Sigmoid colon (tissue), 7 donors: ENCODE measurements around the gene MAPT. TPM values are rescaled to one million over a fixed set of nuclear protein-coding genes. Genes with fewer than 3 reads are reported as not detected.

Experiments
- DNase-seq: peaks from one replicate; pipeline ENCODE4 v3.0.0-alpha.2; 2019
- H3K27ac ChIP-seq, 4 donors: fragments of 200-600 bp; sonication (generic); one replicate each; pipeline ENCODE4 v1.5.1; 2016 to 2019; ENCODE audit warnings: mild to moderate bottlenecking in 1 of 4
- H3K27me3 ChIP-seq, 3 donors: fragments of 200-600 bp; sonication (generic); one replicate each; pipeline ENCODE4 v1.5.1; 2019; ENCODE audit warnings: mild to moderate bottlenecking in 1 of 3
- H3K36me3 ChIP-seq, 4 donors: fragments of 200-600 bp; sonication (generic); one replicate each; pipeline ENCODE4 v1.5.1; 2016 to 2019
- H3K4me1 ChIP-seq, 4 donors: fragments of 200-600 bp; sonication (generic); one replicate each; pipeline ENCODE4 v1.5.1; 2017 to 2019
- H3K4me3 ChIP-seq, 4 donors: fragments of 200-600 bp; sonication (generic); one replicate each; pipeline ENCODE4 v1.5.1; 2017 to 2019; ENCODE audit warnings: mild to moderate bottlenecking in 2 of 4, moderate library complexity in 1 of 4
- H3K9me3 ChIP-seq, 4 donors: fragments of 200-600 bp in 3 of 4; sonication (generic) in 3 of 4; one replicate each; pipeline versions ENCODE4 v1.5.1 to v1.6.1; 2013 to 2019
- EP300 ChIP-seq, 4 donors: sonication (generic); formaldehyde crosslinking; IDR thresholded peaks; one replicate each; pipeline ENCODE4 v1.6.1; 2017; ENCODE audit warnings: antibody characterized with exemption in 4 of 4
- POLR2A ChIP-seq, 2 donors: fragments of 450-650 bp; IDR thresholded peaks; one replicate each; pipeline ENCODE4 v1.6.1; 2016; ENCODE audit warnings: antibody characterized with exemption in 2 of 2, mild to moderate bottlenecking in 2 of 2, moderate library complexity in 2 of 2
- POLR2AphosphoS5 ChIP-seq, 4 donors: sonication (generic); formaldehyde crosslinking; IDR thresholded peaks; one replicate each; pipeline ENCODE4 v1.6.1; 2017; ENCODE audit warnings: antibody characterized with exemption in 4 of 4
- WGBS, 2 donors: extraction: QIAGEN DNeasy Blood & Tissue Kit; methylation state at CpG; one replicate each; pipeline ENCODE4 v1.1.7; 2013; 5-methylcytosine and 5-hydroxymethylcytosine counted together
- intact Hi-C: fragments of 100-400 bp; cut with DNase I; formaldehyde crosslinking; loops from one replicate; pipeline ENCODE4 v1.15.1; 2023
- polyA plus RNA-seq, 3 donors: library from polyadenylated mRNA; stranded (reverse); fragments of 200-250 nt; gene quantifications; one replicate each; pipeline ENCODE4 v1.2.3, GENCODE V29; 2013
- total RNA-seq, 4 donors: library from RNA; depleted of rRNA; stranded (reverse); fragments of >200 nt; gene quantifications; one replicate each; pipeline ENCODE4 v1.1.0, GENCODE V29; 2016
- TF ChIP-seq, protein P1 (sequence below), 4 experiments: fragments of 450-650 bp in 3 of 4; fragments of 200-600 bp in 1 of 4; IDR thresholded peaks; one replicate each; pipeline ENCODE4 v1.5.1; 2016 to 2019; ENCODE audit warnings: antibody characterized with exemption in 4 of 4, mild to moderate bottlenecking in 3 of 4, moderate library complexity in 2 of 4
- donor health status: healthy with polysubstance abuse.
- donor health status: Bipolar disorder and iron deficiency.
- donor health status: healthy.

Gene MAPT
- total and polyA plus RNA-seq, 7 donors = 0.60 to 20.5 (median 10.9) TPM; not detected in 1

DNA sequence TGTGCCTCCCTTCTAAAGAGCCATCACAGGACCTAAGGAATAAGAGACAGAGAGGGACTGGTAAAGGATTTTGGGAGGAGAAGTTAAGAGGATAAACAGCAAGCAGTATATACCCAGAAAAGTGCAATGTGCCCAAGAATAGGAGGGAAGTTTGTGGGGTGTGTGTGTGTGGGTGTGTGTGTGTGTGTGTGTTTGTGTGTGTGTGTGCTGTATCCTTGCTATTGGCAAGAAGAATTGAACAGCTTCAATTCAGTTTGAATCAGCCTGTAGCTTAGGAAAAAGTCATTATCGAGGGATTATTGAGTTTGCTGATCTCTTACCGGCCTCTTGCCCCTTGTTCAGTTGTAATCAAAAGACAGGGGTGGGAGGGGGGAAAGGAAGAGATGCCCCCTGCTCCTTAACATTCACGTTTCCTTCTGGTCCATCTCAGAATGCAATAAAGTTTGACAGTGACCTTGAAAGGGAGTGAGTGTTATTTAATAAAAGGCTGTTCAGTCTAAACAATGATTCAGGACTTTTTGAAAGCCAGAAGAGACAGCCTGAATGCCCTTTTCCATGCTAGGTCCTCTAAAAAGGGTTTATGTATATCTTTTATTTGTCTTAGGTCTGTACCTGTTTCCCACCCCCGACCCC is 23.9 kb upstream of the MAPT start:
- H3K27me3 ChIP-seq = no peaks in the 10 kb centered on the region
- 28 to 49% methylated on average over 4 of the region's 4 CpGs for WGBS, 2 donors
- intact Hi-C loops = no loop called here
- no peaks in the 10 kb centered on the region for H3K9me3 ChIP-seq
- no peaks in the 10 kb centered on the region for H3K36me3 ChIP-seq
- DNase-seq = no peak
- H3K27ac ChIP-seq = peak overlapping the region in 1 of 4 donors; percentile 39
- no peak overlapping the region for H3K4me3 ChIP-seq
- TF ChIP-seq POLR2A (IDR thresholded peaks at IDR 0.05) (no peak), POLR2AphosphoS5 (IDR thresholded peaks at IDR 0.05) (peak in 1 of 4 donors; percentile 38)
- peaks cover 0 to 14% (median 13%) of the 10 kb centered on the region in 4 donors for H3K4me1 ChIP-seq

DNA sequence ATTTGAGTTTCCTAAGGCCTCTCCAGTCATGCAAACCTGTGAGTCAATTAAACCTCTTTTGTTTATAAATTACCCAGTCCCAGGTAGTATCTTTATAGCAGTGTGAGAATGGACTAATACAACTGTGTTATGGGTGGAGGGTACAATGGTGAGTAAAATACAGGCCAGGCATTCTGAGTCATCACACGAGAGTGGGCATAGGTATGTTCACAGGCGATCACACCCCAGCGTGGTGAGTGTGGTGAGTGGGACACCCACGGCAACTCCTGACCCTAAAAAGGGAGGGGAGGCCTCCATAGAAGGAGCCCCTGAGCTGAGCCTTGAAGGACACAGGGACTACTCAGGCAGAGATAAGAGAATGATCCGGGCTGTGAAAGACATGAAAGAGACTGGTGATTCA is 22.6 kb upstream of the MAPT start:
- no peaks in the 10 kb centered on the region for H3K9me3 ChIP-seq
- no peaks in the 10 kb centered on the region for H3K27me3 ChIP-seq
- H3K4me1 ChIP-seq = peaks cover 0 to 14% (median 13%) of the 10 kb centered on the region in 4 donors
- no peak overlapping the region for H3K27ac ChIP-seq
- no peak overlapping the region for H3K4me3 ChIP-seq
- DNase-seq = no peak
- TF ChIP-seq POLR2A (IDR thresholded peaks at IDR 0.05) (no peak), POLR2AphosphoS5 (IDR thresholded peaks at IDR 0.05) (no peak), EP300 (IDR thresholded peaks at IDR 0.05) (no peak)
- TF ChIP-seq, protein P1, sequence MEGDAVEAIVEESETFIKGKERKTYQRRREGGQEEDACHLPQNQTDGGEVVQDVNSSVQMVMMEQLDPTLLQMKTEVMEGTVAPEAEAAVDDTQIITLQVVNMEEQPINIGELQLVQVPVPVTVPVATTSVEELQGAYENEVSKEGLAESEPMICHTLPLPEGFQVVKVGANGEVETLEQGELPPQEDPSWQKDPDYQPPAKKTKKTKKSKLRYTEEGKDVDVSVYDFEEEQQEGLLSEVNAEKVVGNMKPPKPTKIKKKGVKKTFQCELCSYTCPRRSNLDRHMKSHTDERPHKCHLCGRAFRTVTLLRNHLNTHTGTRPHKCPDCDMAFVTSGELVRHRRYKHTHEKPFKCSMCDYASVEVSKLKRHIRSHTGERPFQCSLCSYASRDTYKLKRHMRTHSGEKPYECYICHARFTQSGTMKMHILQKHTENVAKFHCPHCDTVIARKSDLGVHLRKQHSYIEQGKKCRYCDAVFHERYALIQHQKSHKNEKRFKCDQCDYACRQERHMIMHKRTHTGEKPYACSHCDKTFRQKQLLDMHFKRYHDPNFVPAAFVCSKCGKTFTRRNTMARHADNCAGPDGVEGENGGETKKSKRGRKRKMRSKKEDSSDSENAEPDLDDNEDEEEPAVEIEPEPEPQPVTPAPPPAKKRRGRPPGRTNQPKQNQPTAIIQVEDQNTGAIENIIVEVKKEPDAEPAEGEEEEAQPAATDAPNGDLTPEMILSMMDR (IDR thresholded peaks at IDR 0.05) = no peak
- WGBS, 2 donors = 65 to 83% methylated on average over 5 of the region's 5 CpGs
- intact Hi-C loops = no loop called here
- no peaks in the 10 kb centered on the region for H3K36me3 ChIP-seq

DNA sequence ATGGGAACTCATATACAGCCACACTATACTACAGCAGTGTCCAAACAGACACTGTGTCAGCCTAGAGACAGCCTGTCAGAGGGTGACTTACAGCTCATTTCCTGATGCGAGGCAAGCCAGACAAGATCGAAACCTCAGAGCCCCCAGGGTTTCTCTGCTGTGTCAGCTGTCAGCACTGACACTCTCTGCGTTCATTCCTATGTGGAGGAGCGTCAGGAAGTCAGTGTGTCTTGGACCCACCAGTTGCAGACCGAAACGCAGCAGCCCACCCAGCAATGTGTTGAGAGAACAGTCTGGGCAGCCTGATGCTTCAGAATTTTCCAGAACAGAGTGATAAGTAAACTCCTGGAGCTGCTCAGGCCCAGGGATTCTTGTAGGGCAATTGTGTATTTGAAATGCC is 20.6 kb upstream of the MAPT start:
- no peak for TF ChIP-seq POLR2AphosphoS5 (IDR thresholded peaks at IDR 0.05)
- TF ChIP-seq EP300 (IDR thresholded peaks at IDR 0.05) = no peak
- TF ChIP-seq, protein P1 (IDR thresholded peaks at IDR 0.05) = no peak
- TF ChIP-seq POLR2A (IDR thresholded peaks at IDR 0.05) = no peak
- intact Hi-C loops = no loop called here
- Histone ChIP-seq H3K27me3 (no peaks in the 10 kb centered on the region), H3K4me1 (peaks cover 0 to 14% (median 13%) of the 10 kb centered on the region in 4 donors), H3K9me3 (peaks cover 0 to 3% (median 0%) of the 10 kb centered on the region in 4 donors), H3K27ac (no peak overlapping the region), H3K36me3 (no peaks in the 10 kb centered on the region), H3K4me3 (no peak overlapping the region)
- 12 to 39% methylated on average over 6 of the region's 6 CpGs for WGBS, 2 donors
- no peak for DNase-seq

DNA sequence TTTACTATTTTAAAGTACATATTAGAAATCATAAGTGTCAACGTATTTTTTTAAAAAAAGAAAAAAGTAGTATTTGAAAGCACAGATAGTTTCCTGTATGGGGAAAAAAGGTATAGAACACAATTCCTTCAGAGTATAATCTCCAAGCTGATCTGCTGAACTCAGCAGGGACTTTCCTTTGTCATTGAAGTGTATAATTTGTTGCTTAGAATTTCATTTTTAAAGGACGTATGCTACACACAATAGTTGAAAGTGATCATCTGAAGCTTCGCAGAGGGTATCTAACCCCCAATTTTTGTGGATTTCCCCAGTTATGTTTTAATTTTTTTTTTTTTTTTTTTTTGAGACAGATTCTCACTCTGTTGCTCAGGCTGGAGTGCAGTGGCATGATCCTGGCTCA is 20.2 kb upstream of the MAPT start:
- WGBS, 2 donors = 54 to 58% methylated on average over 3 of the region's 3 CpGs
- H3K9me3 ChIP-seq = peaks cover 0 to 3% (median 0%) of the 10 kb centered on the region in 4 donors
- H3K4me3 ChIP-seq = no peak overlapping the region
- H3K4me1 ChIP-seq = peaks cover 0 to 14% (median 13%) of the 10 kb centered on the region in 4 donors
- DNase-seq = no peak
- TF ChIP-seq, protein P1 (IDR thresholded peaks at IDR 0.05) = no peak
- TF ChIP-seq EP300 (IDR thresholded peaks at IDR 0.05) = no peak
- TF ChIP-seq POLR2A (IDR thresholded peaks at IDR 0.05) = no peak
- H3K36me3 ChIP-seq = no peaks in the 10 kb centered on the region
- intact Hi-C loops = no loop called here
- no peak overlapping the region for H3K27ac ChIP-seq
- H3K27me3 ChIP-seq = no peaks in the 10 kb centered on the region

DNA sequence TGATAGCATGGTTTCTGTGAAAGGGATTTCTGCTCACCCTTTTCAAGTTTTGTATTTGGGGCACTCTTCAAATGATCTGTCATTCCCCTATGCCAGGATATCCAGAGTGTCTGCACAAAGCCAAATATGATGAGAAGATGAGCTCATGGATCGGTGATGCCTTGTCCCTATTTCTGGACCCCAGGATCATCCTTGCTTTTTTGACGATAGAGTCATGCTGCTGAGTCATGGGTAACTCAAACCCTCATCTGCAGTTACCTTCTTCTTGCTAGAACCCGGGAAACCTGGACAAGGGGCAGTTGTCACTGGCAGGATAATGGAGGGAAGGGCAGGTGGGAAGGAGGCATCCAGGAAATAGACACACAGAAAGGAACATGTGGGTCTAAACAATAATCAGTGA is 17.8 kb upstream of the MAPT start:
- no peaks in the 10 kb centered on the region for H3K36me3 ChIP-seq
- H3K27ac ChIP-seq = no peak overlapping the region
- intact Hi-C loops = no loop called here
- no peaks in the 10 kb centered on the region for H3K27me3 ChIP-seq
- 72 to 83% methylated on average over 3 of the region's 3 CpGs for WGBS, 2 donors
- no peaks in the 10 kb centered on the region for H3K4me1 ChIP-seq
- no peak for DNase-seq
- TF ChIP-seq, protein P1 (IDR thresholded peaks at IDR 0.05) = no peak
- no peak overlapping the region for H3K4me3 ChIP-seq
- H3K9me3 ChIP-seq = peaks cover 0 to 3% (median 0%) of the 10 kb centered on the region in 4 donors
